Eye (tissue), 1 donor: ENCODE measurements around the gene RFPL2.
"Not testable (repeated sequence)": the region's sequence is repeated elsewhere in the genome, so short reads cannot be mapped to it uniquely, and the experiment has no call there.

Source experiments
- DNase-seq: peaks from one replicate; pipeline ENCODE4 v3.0.0-alpha.2; 2015

The RFPL2 gene

GRCh38 chr22:32160411-32160810 is 44.5 kb downstream of the RFPL2 start:
- not testable (repeated sequence) for DNase-seq

- no peak for DNase-seq
Observed at GRCh38 chr22:32158712-32159533, 46.0 kb downstream of the RFPL2 start, which contains the start of gene C22orf42. C22orf42 (minus strand) TSS chr22:32159303; CDS start chr22:32159215, 88 bp downstream.

- not testable (repeated sequence) for DNase-seq
Observed at GRCh38 chr22:32157632-32158031, 47.2 kb downstream of the RFPL2 start.

- not testable (repeated sequence) for DNase-seq
Observed at GRCh38 chr22:32154727-32155126, 50.1 kb downstream of the RFPL2 start.

- DNase-seq, result not testable (repeated sequence)
Observed at GRCh38 chr22:32151641-32152040, 53.2 kb downstream of the RFPL2 start.

- not testable (repeated sequence) for DNase-seq
Observed at GRCh38 chr22:32150647-32151046, 54.2 kb downstream of the RFPL2 start.

- DNase-seq, result not testable (repeated sequence)
Observed at GRCh38 chr22:32148372-32148771, 56.5 kb downstream of the RFPL2 start.

GRCh38 chr22:32147128-32147527 is 57.7 kb downstream of the RFPL2 start:
- not testable (repeated sequence) for DNase-seq

GRCh38 chr22:32144496-32145274 is 60.2 kb downstream of the RFPL2 start:
- no peak for DNase-seq

GRCh38 chr22:32142600-32142999 is 62.3 kb downstream of the RFPL2 start:
- no peak for DNase-seq

GRCh38 chr22:32140688-32141087 is 64.2 kb downstream of the RFPL2 start:
- not testable (repeated sequence) for DNase-seq
